Lower leg skin (tissue), 3 donors: Measurements from ENCODE around the gene HK1.

Experiments
- POLR2A ChIP-seq, 2 donors: fragments of 450-650 bp; IDR thresholded peaks; one replicate each; pipeline ENCODE4 v1.6.1; 2016 to 2017; ENCODE audit warnings: antibody characterized with exemption in 2 of 2, mild to moderate bottlenecking in 1 of 2, moderate library complexity in 1 of 2
- TF ChIP-seq, protein P1 (sequence below), 3 donors: fragments of 450-650 bp; IDR thresholded peaks; one replicate each; pipeline ENCODE4 v1.5.1; 2016; ENCODE audit warnings: antibody characterized with exemption in 3 of 3, mild to moderate bottlenecking in 3 of 3, moderate library complexity in 2 of 3

DNA sequence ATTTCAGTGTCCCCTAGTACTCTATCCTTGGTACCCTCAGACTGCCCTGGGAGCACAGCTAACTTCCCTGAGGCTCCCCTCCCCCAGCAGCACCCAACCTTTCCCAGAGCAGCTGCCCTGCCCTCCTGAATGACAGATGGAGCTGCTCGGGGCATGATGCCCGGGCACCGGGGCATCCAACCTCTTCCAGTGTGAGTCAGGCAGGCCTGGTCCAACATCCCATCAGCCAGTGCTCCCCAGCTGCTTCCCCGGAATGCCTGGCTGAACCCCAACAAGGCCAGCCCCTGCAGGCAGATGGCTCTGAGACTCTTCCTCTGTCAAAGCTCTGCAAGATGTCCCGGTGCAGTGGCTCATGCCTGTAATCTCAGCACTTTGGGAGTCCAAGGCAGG, 161.0 kb downstream of the HK1 start:
- TF ChIP-seq, protein P1, sequence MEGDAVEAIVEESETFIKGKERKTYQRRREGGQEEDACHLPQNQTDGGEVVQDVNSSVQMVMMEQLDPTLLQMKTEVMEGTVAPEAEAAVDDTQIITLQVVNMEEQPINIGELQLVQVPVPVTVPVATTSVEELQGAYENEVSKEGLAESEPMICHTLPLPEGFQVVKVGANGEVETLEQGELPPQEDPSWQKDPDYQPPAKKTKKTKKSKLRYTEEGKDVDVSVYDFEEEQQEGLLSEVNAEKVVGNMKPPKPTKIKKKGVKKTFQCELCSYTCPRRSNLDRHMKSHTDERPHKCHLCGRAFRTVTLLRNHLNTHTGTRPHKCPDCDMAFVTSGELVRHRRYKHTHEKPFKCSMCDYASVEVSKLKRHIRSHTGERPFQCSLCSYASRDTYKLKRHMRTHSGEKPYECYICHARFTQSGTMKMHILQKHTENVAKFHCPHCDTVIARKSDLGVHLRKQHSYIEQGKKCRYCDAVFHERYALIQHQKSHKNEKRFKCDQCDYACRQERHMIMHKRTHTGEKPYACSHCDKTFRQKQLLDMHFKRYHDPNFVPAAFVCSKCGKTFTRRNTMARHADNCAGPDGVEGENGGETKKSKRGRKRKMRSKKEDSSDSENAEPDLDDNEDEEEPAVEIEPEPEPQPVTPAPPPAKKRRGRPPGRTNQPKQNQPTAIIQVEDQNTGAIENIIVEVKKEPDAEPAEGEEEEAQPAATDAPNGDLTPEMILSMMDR (IDR thresholded peaks at IDR 0.05): no peak
- no peak for TF ChIP-seq POLR2A (IDR thresholded peaks at IDR 0.05)
